Activated naive CD4-positive, alpha-beta T cell treated with anti-CD3 and anti-CD28 coated beads, Interleukin-2, amount 10 ng/mL, durations not matched to agents 7 days and 5 days (primary cell): Measurements from ENCODE around the gene KCNN3.

Experiments
- CTCF ChIA-PET: fragments of 350-600 bp; sonication (Branson Sonifier 250); formaldehyde crosslinking; loops from one replicate; lab custom pipeline; 2021; ENCODE audit warnings: antibody characterized with exemption; lab: Charles Lee
- DNase-seq: peaks from one replicate; pipeline ENCODE4 v3.0.0-alpha.2; 2020
- H3K27ac Mint-ChIP-seq: one replicate; pipeline ENCODE4 v1.8.0; 2021; ENCODE audit warnings: mild to moderate bottlenecking, moderate library complexity, mixed read lengths
- H3K27me3 Mint-ChIP-seq: one replicate; pipeline ENCODE4 v1.8.0; 2021; ENCODE audit warnings: mild to moderate bottlenecking, mixed read lengths
- H3K36me3 Mint-ChIP-seq: one replicate; pipeline ENCODE4 v1.8.0; 2021; ENCODE audit warnings: mixed read lengths
- H3K4me1 Mint-ChIP-seq: one replicate; pipeline ENCODE4 v1.8.0; 2021; ENCODE audit warnings: mixed read lengths
- H3K4me3 Mint-ChIP-seq: one replicate; pipeline ENCODE4 v1.8.0; 2021; ENCODE audit warnings: mild to moderate bottlenecking, moderate library complexity, mixed read lengths
- H3K9me3 Mint-ChIP-seq: one replicate; pipeline ENCODE4 v1.8.0; 2021; ENCODE audit warnings: mixed read lengths

Gene KCNN3

GRCh38 chr1:154888757-154889156, 18.7 kb upstream of the KCNN3 start:
- DNase-seq: no peak
- Mint-ChIP-seq H3K27me3 (peaks cover 7% of the 10 kb centered on the region), H3K4me3 (no peak overlapping the region), H3K9me3 (no peaks in the 10 kb centered on the region), H3K4me1 (peaks cover 25% of the 10 kb centered on the region), H3K27ac (no peak overlapping the region), H3K36me3 (no peaks in the 10 kb centered on the region)
- CTCF ChIA-PET: interaction anchor here (1.3 kb wide), 1 partner anchor 10 kb away, joined by 3 read pairs; no protein-coding TSS in a partner anchor

- H3K27ac Mint-ChIP-seq: no peak overlapping the region
- DNase-seq: peak; percentile 30
- no peaks in the 10 kb centered on the region for H3K9me3 Mint-ChIP-seq
- H3K4me3 Mint-ChIP-seq: no peak overlapping the region
- CTCF ChIA-PET: interaction anchor here (1.0 kb wide), 1 partner anchor 50 kb away, joined by 4 read pairs; the partner anchor contains the start of gene PMVK
- no peaks in the 10 kb centered on the region for H3K36me3 Mint-ChIP-seq
- peaks cover 21% of the 10 kb centered on the region for H3K4me1 Mint-ChIP-seq
- peaks cover 19% of the 10 kb centered on the region for H3K27me3 Mint-ChIP-seq
Measured at GRCh38 chr1:154886281-154887015, 16.4 kb upstream of the KCNN3 start.

- Mint-ChIP-seq H3K36me3 (no peaks in the 10 kb centered on the region), H3K9me3 (no peaks in the 10 kb centered on the region), H3K27me3 (peaks cover 19% of the 10 kb centered on the region), H3K4me3 (no peak overlapping the region), H3K27ac (no peak overlapping the region), H3K4me1 (peaks cover 21% of the 10 kb centered on the region)
- CTCF ChIA-PET: interaction anchor here (1.3 kb wide), 1 partner anchor 216 kb away, joined by 3 read pairs; no protein-coding TSS in a partner anchor
- DNase-seq: no peak
Measured at GRCh38 chr1:154884869-154885701, 15.0 kb upstream of the KCNN3 start.

GRCh38 chr1:154883919-154884868, 14.1 kb upstream of the KCNN3 start:
- H3K9me3 Mint-ChIP-seq: no peaks in the 10 kb centered on the region
- H3K4me3 Mint-ChIP-seq: no peak overlapping the region
- H3K27me3 Mint-ChIP-seq: peaks cover 19% of the 10 kb centered on the region
- no peak for DNase-seq
- CTCF ChIA-PET: interaction anchor here (1.3 kb wide), 1 partner anchor 215 kb away, joined by 3 read pairs; no protein-coding TSS in a partner anchor
- H3K4me1 Mint-ChIP-seq: peaks cover 21% of the 10 kb centered on the region
- no peak overlapping the region for H3K27ac Mint-ChIP-seq
- no peaks in the 10 kb centered on the region for H3K36me3 Mint-ChIP-seq

- no peak for DNase-seq
- Mint-ChIP-seq H3K27me3 (peaks cover 12% of the 10 kb centered on the region), H3K36me3 (no peaks in the 10 kb centered on the region), H3K9me3 (no peaks in the 10 kb centered on the region), H3K4me3 (no peak overlapping the region), H3K27ac (no peak overlapping the region), H3K4me1 (peaks cover 17% of the 10 kb centered on the region)
- CTCF ChIA-PET: interaction anchor here (1.0 to 2.6 kb wide), 10 partner anchors 11 to 322 kb away, joined by 3 to 14 read pairs (median 4); partner anchors contain the start of gene PMVK
Measured at GRCh38 chr1:154881820-154882535, 11.9 kb upstream of the KCNN3 start.

GRCh38 chr1:154880671-154881070, 10.6 kb upstream of the KCNN3 start:
- peaks cover 4% of the 10 kb centered on the region for H3K4me1 Mint-ChIP-seq
- H3K27ac Mint-ChIP-seq: no peak overlapping the region
- H3K36me3 Mint-ChIP-seq: no peaks in the 10 kb centered on the region
- H3K4me3 Mint-ChIP-seq: no peak overlapping the region
- no peaks in the 10 kb centered on the region for H3K9me3 Mint-ChIP-seq
- CTCF ChIA-PET: interaction anchor here (1.0 to 2.6 kb wide), 5 partner anchors 9 to 321 kb away, joined by 3 to 14 read pairs (median 4); partner anchors contain the start of gene PMVK
- H3K27me3 Mint-ChIP-seq: peaks cover 12% of the 10 kb centered on the region
- no peak for DNase-seq

- no peak overlapping the region for H3K4me3 Mint-ChIP-seq
- no peaks in the 10 kb centered on the region for H3K36me3 Mint-ChIP-seq
- H3K27me3 Mint-ChIP-seq: peaks cover 20% of the 10 kb centered on the region
- DNase-seq: no peak
- H3K27ac Mint-ChIP-seq: no peak overlapping the region
- H3K9me3 Mint-ChIP-seq: no peaks in the 10 kb centered on the region
- CTCF ChIA-PET: interaction anchor here (0.6 to 4.4 kb wide), 27 partner anchors 9 to 319 kb away, joined by 3 to 50 read pairs (median 4); partner anchors contain the start of genes KCNN3, PBXIP1 and PMVK
- H3K4me1 Mint-ChIP-seq: no peaks in the 10 kb centered on the region
Measured at GRCh38 chr1:154879038-154879421, 8.9 kb upstream of the KCNN3 start.

- CTCF ChIA-PET: interaction anchor here (0.6 to 4.4 kb wide), 29 partner anchors 9 to 318 kb away, joined by 3 to 50 read pairs (median 3); partner anchors contain the start of genes KCNN3, PBXIP1 and PMVK
- no peak overlapping the region for H3K4me3 Mint-ChIP-seq
- peaks cover 19% of the 10 kb centered on the region for H3K27me3 Mint-ChIP-seq
- H3K4me1 Mint-ChIP-seq: no peaks in the 10 kb centered on the region
- H3K27ac Mint-ChIP-seq: no peak overlapping the region
- no peaks in the 10 kb centered on the region for H3K36me3 Mint-ChIP-seq
- no peaks in the 10 kb centered on the region for H3K9me3 Mint-ChIP-seq
- peak; percentile 79 for DNase-seq
Measured at GRCh38 chr1:154878371-154879037, 8.4 kb upstream of the KCNN3 start.

GRCh38 chr1:154877370-154877974, 7.4 kb upstream of the KCNN3 start:
- H3K36me3 Mint-ChIP-seq: no peaks in the 10 kb centered on the region
- CTCF ChIA-PET: interaction anchor here (1.0 to 4.4 kb wide), 10 partner anchors 15 to 317 kb away, joined by 3 to 50 read pairs (median 4); no protein-coding TSS in a partner anchor
- H3K4me3 Mint-ChIP-seq: no peak overlapping the region
- H3K9me3 Mint-ChIP-seq: no peaks in the 10 kb centered on the region
- H3K4me1 Mint-ChIP-seq: no peaks in the 10 kb centered on the region
- H3K27me3 Mint-ChIP-seq: peaks cover 13% of the 10 kb centered on the region
- H3K27ac Mint-ChIP-seq: no peak overlapping the region
- DNase-seq: no peak

- CTCF ChIA-PET: interaction anchor here (0.9 to 4.4 kb wide), 5 partner anchors 10 to 208 kb away, joined by 3 to 50 read pairs (median 3); no protein-coding TSS in a partner anchor
Measured at GRCh38 chr1:154876842-154877369, 6.8 kb upstream of the KCNN3 start.

GRCh38 chr1:154874465-154874864, 4.4 kb upstream of the KCNN3 start:
- Mint-ChIP-seq H3K9me3 (no peaks in the 10 kb centered on the region), H3K27me3 (peaks cover 27% of the 10 kb centered on the region)

More at GRCh38 chr1:154876842-154877369, 6.8 kb upstream of the KCNN3 start:
- Mint-ChIP-seq H3K4me1 (no peaks in the 10 kb centered on the region), H3K4me3 (no peak overlapping the region), H3K27ac (no peak overlapping the region), H3K9me3 (no peaks in the 10 kb centered on the region), H3K36me3 (no peaks in the 10 kb centered on the region), H3K27me3 (peaks cover 10% of the 10 kb centered on the region)
- DNase-seq: no peak

More at GRCh38 chr1:154874465-154874864, 4.4 kb upstream of the KCNN3 start:
- H3K27ac Mint-ChIP-seq: no peak overlapping the region
- CTCF ChIA-PET: interaction anchor here (1.0 to 3.2 kb wide), 2 partner anchors 203 to 206 kb away, joined by 4 to 20 read pairs; no protein-coding TSS in a partner anchor
- H3K36me3 Mint-ChIP-seq: no peaks in the 10 kb centered on the region
- peaks cover 12% of the 10 kb centered on the region for H3K4me1 Mint-ChIP-seq
- no peak for DNase-seq
- H3K4me3 Mint-ChIP-seq: no peak overlapping the region
